Natural killer cell (primary cell): ENCODE data around the gene PALM2AKAP2. TPM values are rescaled to one million over a fixed set of nuclear protein-coding genes. Genes with fewer than 3 reads are reported as not detected.

Experiments used
- ATAC-seq, 3 donors: fragments of 150-1000 bp in 2 of 3; fragments of 200-7000 bp in 1 of 3; cut with Tn5 transposase; 1 replicate in 1 of 3; 2 replicates in 2 of 3; pipeline ENCODE4 v1.10.0; 2021; ENCODE audit warnings: mild to moderate bottlenecking in 2 of 3, moderate library complexity in 2 of 3
- DNase-seq, 2 donors: peaks; one replicate each; pipeline versions ENCODE4 v3.0.0 to v3.0.0-alpha.2; 2013 to 2021; ENCODE audit warnings: mixed read lengths in 1 of 2
- H3K27ac ChIP-seq: one replicate; pipeline ENCODE4 v1.5.1; 2013; ENCODE audit warnings: mild to moderate bottlenecking, low read length
- H3K27me3 ChIP-seq: one replicate; pipeline ENCODE4 v1.6.1; 2013; ENCODE audit warnings: low read length; ENCODE audit not compliant: control insufficient read depth, insufficient read depth
- H3K36me3 ChIP-seq: one replicate; pipeline ENCODE4 v1.6.1; 2013; ENCODE audit warnings: low read length; ENCODE audit not compliant: control insufficient read depth, insufficient read depth
- H3K4me1 ChIP-seq: one replicate; pipeline ENCODE4 v1.6.1; 2013; ENCODE audit warnings: low read length; ENCODE audit not compliant: control insufficient read depth, insufficient read depth
- H3K4me3 ChIP-seq: one replicate; pipeline ENCODE4 v1.5.1; 2013; ENCODE audit warnings: low read length
- H3K9me3 ChIP-seq: one replicate; pipeline ENCODE4 v1.6.1; 2013; ENCODE audit warnings: low read length; ENCODE audit not compliant: control insufficient read depth, insufficient read depth
- H3K27ac Mint-ChIP-seq, 2 donors: one replicate each; pipeline ENCODE4 v1.8.0; 2022; ENCODE audit warnings: mild to moderate bottlenecking in 2 of 2, mixed read lengths in 2 of 2, moderate library complexity in 1 of 2
- H3K27me3 Mint-ChIP-seq, 2 donors: one replicate each; pipeline ENCODE4 v1.8.0; 2022; ENCODE audit warnings: low read depth in 2 of 2, mixed read lengths in 2 of 2
- H3K36me3 Mint-ChIP-seq: one replicate; pipeline ENCODE4 v1.8.0; 2022; ENCODE audit warnings: mixed read lengths
- H3K4me1 Mint-ChIP-seq, 2 donors: one replicate each; pipeline ENCODE4 v1.8.0; 2022; ENCODE audit warnings: mixed read lengths in 2 of 2
- H3K4me3 Mint-ChIP-seq: one replicate; pipeline ENCODE4 v1.8.0; 2022; ENCODE audit warnings: mild to moderate bottlenecking, moderate library complexity, mixed read lengths
- H3K9me3 Mint-ChIP-seq, 2 donors: one replicate each; pipeline ENCODE4 v1.8.0; 2022; ENCODE audit warnings: mixed read lengths in 2 of 2
- CTCF ChIP-seq: fragments of 200-600 bp; IDR thresholded peaks from one replicate; pipeline ENCODE4 v1.8.0; 2022; ENCODE audit warnings: antibody characterized with exemption
- WGBS: methylation state at CpG from one replicate; pipeline ENCODE4 v1.1.7; 2013; ENCODE audit warnings: missing lambda C conversion rate; ENCODE audit not compliant: insufficient coverage; 5-methylcytosine and 5-hydroxymethylcytosine counted together
- intact Hi-C: fragments of 100-400 bp; cut with micrococcal nuclease; formaldehyde crosslinking; loops from one replicate; pipeline ENCODE4 v1.14.2; 2022
- total RNA-seq, 4 donors: library from RNA; stranded (reverse); fragments of 120-200 nt in 1 of 4; gene quantifications; one replicate each; pipeline versions ENCODE4 v1.2.3 to v1.2.4, GENCODE V29; 2013 to 2022

Gene PALM2AKAP2
- total RNA-seq, 3 donors from 2014 or later (not counting 1 experiment from before 2014, with no cell fraction given), result not detected

- Histone ChIP-seq H3K27ac (no peak overlapping the region), H3K4me1 (no peaks in the 10 kb centered on the region), H3K4me3 (no peak overlapping the region), H3K36me3 (no peaks in the 10 kb centered on the region), H3K27me3 (no peaks in the 10 kb centered on the region), H3K9me3 (no peaks in the 10 kb centered on the region)
- no peak overlapping the region for H3K4me3 Mint-ChIP-seq
- no peak for TF ChIP-seq CTCF
- DNase-seq, result no peak
- intact Hi-C loops, result no loop called here
- H3K4me1 Mint-ChIP-seq, result no peaks in the 10 kb centered on the region
- 82% methylated on average over 2 of the region's 3 CpGs for WGBS
- no peaks in the 10 kb centered on the region for H3K36me3 Mint-ChIP-seq
- no peak overlapping the region for H3K27ac Mint-ChIP-seq
- ATAC-seq, result no peak
- no peaks in the 10 kb centered on the region for H3K9me3 Mint-ChIP-seq
- peaks cover 0 to 8% of the 10 kb centered on the region in 2 donors for H3K27me3 Mint-ChIP-seq
These were observed 7.7 kb downstream of the PALM2AKAP2 start for GRCh38 chr9:109787735-109788134.

- Histone ChIP-seq H3K36me3 (no peaks in the 10 kb centered on the region), H3K9me3 (no peaks in the 10 kb centered on the region), H3K4me1 (no peaks in the 10 kb centered on the region), H3K4me3 (no peak overlapping the region), H3K27ac (no peak overlapping the region), H3K27me3 (no peaks in the 10 kb centered on the region)
- Mint-ChIP-seq H3K4me1 (no peaks in the 10 kb centered on the region), H3K36me3 (no peaks in the 10 kb centered on the region), H3K27ac (no peak overlapping the region), H3K9me3 (no peaks in the 10 kb centered on the region), H3K27me3 (peaks cover 0 to 8% of the 10 kb centered on the region in 2 donors), H3K4me3 (no peak overlapping the region)
- WGBS, result 76% methylated on average over 3 of the region's 5 CpGs
- DNase-seq (no peak), ATAC-seq (no peak)
- no peak for TF ChIP-seq CTCF
- intact Hi-C loops, result no loop called here
These were observed 9.6 kb downstream of the PALM2AKAP2 start for GRCh38 chr9:109789556-109789955.

GRCh38 chr9:109789971-109790370, 10.0 kb downstream of the PALM2AKAP2 start:
- Mint-ChIP-seq H3K27ac (no peak overlapping the region), H3K27me3 (peaks cover 0 to 8% of the 10 kb centered on the region in 2 donors), H3K36me3 (no peaks in the 10 kb centered on the region), H3K9me3 (no peaks in the 10 kb centered on the region), H3K4me3 (no peak overlapping the region), H3K4me1 (no peaks in the 10 kb centered on the region)
- TF ChIP-seq CTCF, result no peak
- no peaks in the 10 kb centered on the region for H3K4me1 ChIP-seq
- 61% methylated on average over 3 of the region's 3 CpGs for WGBS
- no peak for DNase-seq
- no peak overlapping the region for H3K4me3 ChIP-seq
- no peak for ATAC-seq
- no peaks in the 10 kb centered on the region for H3K9me3 ChIP-seq
- H3K27ac ChIP-seq, result no peak overlapping the region
- intact Hi-C loops, result no loop called here
- H3K36me3 ChIP-seq, result no peaks in the 10 kb centered on the region
- H3K27me3 ChIP-seq, result no peaks in the 10 kb centered on the region

GRCh38 chr9:109791003-109791677, 11.1 kb downstream of the PALM2AKAP2 start:
- Mint-ChIP-seq H3K4me1 (no peaks in the 10 kb centered on the region), H3K27me3 (peaks cover 0 to 8% of the 10 kb centered on the region in 2 donors), H3K36me3 (no peaks in the 10 kb centered on the region), H3K9me3 (no peaks in the 10 kb centered on the region), H3K27ac (no peak overlapping the region), H3K4me3 (no peak overlapping the region)
- 92% methylated on average over 3 of the region's 6 CpGs for WGBS
- Histone ChIP-seq H3K27me3 (no peaks in the 10 kb centered on the region), H3K4me3 (no peak overlapping the region), H3K27ac (no peak overlapping the region), H3K36me3 (no peaks in the 10 kb centered on the region), H3K9me3 (no peaks in the 10 kb centered on the region), H3K4me1 (no peaks in the 10 kb centered on the region)
- intact Hi-C loops, result no loop called here
- TF ChIP-seq CTCF, result no peak
- no peak for DNase-seq
- ATAC-seq, result no peak
